ENCODE measurements around the gene NDUFB10.

The NDUFB10 gene

DNA sequence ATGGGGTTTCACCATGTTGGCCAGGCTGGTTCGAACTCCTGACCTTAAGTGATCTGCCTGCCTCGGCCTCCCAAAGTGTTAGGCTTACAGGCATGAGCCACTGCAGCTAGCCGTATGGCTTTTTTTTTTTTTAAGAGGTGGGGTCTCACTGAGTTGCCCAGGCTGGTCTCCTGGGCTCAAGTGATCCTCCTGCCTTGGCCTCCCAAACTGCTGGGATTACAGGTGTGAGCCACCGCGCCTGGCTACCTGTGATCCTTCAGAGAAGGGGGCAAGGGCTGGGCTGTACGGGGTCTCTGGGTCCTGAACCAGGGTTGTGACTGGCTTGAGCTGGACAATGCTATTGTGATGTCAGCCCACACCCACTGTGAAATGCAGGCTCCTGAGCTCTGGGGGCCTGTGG lies 7.1 kb downstream of the NDUFB10 start, which contains the start of gene RNF151:
TSS of gene RNF151 (plus strand) at position 397 of the 400 bp plus-strand sequence. CDS start 26 bp downstream, outside the sequence.
- DNase-seq (ENCODE audit: low read depth in 1 of 2, low spot score in 1 of 2) = no peak

DNA sequence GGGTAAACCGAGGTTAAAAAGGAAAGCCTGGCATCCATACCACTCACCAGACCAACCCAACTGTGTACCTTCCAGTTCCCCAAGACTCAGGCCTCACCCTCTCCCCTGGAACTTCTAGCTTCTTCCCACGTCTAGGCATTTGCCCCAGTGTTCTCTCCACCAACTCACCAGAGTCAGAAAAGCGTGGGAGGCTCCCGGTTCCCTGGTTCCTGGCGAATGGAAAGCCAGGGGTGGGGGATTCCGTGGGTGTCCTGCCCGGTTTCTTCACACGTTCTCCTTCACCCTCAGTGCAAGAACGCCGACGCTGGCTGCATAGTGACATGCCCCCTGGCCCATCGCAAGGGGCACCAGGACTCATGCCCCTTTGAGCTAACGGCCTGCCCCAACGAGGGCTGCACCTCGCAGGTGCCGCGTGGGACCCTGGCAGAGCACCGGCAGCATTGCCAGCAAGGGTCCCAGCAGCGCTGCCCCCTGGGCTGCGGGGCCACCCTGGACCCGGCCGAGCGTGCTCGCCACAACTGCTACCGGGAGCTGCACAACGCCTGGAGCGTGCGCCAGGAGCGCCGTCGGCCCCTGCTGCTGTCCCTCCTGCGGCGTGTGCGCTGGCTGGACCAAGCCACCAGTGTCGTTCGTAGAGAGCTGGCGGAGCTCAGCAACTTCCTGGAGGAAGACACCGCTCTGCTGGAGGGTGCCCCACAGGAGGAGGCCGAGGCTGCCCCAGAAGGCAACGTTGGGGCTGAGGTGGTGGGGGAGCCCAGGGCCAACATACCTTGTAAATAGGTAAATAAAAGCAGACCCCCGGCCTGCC lies 9.0 kb downstream of the NDUFB10 start:
- DNase-seq (ENCODE audit: low read depth in 1 of 2, low spot score in 1 of 2) = no peak

DNA sequence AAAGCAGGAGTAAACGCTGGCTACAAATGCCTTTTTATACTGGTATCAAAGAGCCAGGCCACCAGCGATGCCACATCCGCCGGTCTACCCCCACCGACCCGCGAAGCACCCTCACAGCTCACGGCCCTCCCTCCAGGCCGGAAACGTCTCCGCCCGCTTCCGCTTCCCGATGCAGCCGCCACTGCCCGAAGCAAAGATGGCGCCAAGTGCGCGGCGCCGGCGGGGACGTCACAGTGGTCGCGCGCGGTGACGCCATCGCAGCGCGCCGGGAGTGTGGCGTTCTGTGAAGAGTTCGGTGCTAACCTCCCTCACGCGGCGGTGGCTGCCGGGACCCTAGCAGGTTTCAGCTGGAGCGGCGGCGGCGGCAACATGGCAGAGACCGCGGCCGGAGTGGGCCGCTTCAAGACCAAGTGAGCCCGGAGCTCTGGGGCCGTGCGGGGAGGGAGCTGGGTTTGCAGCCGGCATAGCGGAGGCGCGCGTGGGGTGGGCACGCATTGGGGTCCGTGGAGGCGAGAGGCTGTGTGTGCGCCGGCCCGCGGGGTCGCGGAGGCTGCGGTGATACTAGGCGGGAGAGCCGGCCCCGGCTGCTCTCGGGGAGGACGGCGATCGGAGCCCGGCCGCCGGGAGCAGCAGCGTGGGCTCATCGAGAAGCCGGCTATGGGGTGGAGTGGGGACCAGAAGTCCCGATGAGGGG lies 12.6 kb downstream of the NDUFB10 start, which contains the start of gene TBL3:
TSS of gene TBL3 (plus strand) at position 258 of the 694 bp plus-strand sequence. CDS start at position 370, 112 bp downstream.
- peak; percentile 94 to 98 for DNase-seq (ENCODE audit: low read depth in 1 of 2, low spot score in 1 of 2)

DNA sequence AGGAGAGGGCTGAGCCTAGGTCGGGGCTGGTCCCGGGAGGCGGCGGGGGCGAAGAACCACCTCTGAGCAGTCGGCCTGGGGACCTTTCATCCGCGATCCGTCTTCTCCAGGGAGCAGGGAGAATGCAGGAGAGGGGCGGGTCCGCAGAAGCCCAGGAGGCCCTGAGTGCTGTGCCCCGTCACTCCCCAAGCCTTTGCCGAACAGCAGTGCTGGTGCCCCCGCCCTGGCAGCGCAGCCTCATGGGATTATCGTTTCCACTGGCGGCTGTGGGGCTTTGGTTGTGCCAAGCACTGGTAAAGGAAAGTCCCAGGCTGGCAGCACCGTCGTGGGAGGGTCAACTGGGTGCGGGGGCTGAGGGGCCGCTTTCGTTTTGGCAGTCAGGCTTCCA lies 13.1 kb downstream of the NDUFB10 start:
- DNase-seq (ENCODE audit: low read depth in 1 of 2, low spot score in 1 of 2) = no peak

DNA sequence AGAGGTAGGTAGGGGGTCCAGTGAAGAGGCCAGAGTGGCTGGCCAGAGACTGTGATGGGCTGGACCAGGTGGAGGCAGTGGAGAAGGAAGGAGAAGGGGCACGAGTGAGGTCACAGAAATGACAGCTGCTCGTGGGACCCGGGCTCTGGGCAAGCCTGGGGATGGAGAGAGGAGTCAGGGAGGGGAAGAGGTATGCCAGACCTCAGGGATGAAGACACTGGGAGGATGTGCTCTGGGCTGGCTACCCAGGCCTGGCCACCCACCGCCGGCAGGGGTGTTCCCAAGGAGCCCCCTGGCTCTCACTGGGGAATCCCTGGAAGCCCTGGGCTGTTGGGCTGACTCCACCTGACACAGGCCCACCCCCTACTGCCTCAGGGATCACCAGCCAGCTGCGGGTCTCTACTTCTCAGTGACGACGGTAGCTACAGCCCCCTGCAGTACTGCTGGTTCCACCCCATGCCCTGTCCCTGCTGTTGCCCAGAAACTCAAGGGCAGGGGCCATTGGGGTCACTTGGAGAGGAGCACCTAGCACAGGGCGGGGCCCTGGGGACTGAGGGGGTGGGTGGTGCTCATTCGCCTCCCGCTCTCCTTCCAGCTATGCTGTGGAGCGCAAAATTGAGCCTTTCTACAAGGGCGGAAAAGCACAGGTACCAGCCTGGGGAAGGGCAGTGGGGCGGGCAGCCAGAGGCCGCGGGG lies 14.3 kb downstream of the NDUFB10 start:
- DNase-seq (ENCODE audit: low read depth in 1 of 2, low spot score in 1 of 2) = no peak

DNA sequence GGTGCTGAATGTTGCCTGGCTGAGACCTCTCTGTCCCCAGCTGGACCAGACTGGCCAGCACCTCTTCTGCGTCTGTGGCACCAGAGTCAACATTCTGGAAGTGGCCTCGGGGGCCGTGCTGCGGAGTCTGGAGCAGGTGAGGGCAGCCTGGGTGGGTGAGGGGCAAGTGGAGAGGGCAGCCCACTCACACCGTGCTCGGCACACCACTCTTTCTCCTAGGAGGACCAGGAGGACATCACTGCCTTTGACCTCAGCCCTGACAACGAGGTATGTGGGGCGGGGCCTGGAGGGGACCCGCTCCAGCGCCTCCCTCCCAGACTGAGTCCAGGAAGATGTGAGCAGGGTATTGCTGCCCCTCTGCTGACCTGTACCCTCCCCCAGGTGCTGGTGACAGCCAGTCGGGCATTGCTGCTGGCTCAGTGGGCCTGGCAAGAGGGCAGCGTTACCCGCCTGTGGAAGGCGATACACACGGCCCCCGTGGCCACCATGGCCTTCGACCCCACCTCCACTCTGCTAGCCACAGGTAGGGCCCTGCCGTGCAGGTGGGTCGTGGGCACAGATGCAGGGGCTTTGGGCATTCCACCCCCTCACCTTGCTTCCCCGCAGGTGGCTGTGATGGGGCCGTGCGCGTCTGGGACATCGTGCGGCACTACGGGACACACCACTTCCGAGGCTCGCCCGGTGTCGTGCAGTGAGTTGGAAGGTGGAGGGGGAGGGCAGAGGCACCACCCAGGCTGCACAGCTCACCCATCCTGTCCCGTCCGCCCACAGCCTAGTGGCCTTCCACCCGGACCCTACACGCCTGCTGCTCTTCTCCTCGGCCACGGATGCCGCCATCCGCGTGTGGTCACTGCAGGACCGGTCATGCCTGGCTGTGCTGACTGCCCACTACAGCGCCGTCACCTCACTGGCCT lies 15.1 kb downstream of the NDUFB10 start:
- DNase-seq (ENCODE audit: low read depth in 1 of 2, low spot score in 1 of 2) = no peak

DNA sequence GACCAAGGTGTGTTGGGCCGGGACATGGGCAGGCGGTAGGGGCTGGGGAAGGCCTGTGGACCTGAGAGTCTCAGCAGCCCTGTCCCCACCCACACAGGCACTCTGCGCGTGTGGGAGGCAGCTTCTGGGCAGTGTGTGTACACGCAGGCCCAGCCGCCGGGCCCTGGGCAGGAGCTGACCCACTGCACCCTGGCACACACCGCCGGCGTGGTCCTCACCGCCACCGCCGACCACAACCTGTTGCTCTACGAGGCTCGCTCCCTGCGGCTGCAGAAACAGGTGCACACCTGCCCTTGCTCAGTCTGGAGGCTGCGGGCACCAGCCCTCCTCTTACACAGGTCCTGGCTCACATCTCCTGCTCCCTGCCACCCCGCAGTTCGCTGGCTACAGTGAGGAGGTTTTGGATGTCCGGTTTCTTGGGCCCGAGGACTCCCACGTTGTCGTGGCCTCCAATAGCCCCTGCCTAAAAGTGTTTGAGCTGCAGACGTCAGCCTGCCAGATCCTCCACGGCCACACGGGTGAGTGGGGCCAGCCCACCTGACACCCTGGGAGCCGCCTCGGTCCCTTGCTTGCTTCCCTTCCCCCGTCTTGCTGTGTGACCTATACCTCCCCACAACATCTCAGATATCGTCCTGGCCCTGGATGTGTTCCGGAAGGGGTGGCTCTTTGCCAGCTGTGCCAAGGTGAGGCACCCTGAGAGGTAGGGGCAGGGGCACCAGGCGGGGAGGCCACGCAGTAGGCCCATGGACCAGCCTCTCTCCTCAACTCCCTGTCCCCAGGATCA lies 16.3 kb downstream of the NDUFB10 start:
- no peak for DNase-seq (ENCODE audit: low read depth in 1 of 2, low spot score in 1 of 2)

DNA sequence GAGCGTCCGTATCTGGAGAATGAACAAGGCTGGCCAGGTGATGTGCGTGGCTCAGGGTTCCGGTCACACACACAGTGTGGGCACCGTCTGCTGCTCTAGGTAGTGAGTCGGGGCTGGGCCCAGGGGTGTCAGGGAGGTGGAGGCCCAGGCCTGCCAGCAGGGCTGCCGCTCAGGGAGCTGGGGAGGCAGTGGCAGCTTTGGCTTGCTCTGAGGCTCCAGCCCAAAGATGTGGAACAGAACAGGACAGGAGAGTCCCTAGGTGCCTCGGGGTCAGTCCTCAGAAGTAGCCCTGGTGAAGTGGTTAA lies 16.8 kb downstream of the NDUFB10 start:
- no peak for DNase-seq (ENCODE audit: low read depth in 1 of 2, low spot score in 1 of 2)

DNA sequence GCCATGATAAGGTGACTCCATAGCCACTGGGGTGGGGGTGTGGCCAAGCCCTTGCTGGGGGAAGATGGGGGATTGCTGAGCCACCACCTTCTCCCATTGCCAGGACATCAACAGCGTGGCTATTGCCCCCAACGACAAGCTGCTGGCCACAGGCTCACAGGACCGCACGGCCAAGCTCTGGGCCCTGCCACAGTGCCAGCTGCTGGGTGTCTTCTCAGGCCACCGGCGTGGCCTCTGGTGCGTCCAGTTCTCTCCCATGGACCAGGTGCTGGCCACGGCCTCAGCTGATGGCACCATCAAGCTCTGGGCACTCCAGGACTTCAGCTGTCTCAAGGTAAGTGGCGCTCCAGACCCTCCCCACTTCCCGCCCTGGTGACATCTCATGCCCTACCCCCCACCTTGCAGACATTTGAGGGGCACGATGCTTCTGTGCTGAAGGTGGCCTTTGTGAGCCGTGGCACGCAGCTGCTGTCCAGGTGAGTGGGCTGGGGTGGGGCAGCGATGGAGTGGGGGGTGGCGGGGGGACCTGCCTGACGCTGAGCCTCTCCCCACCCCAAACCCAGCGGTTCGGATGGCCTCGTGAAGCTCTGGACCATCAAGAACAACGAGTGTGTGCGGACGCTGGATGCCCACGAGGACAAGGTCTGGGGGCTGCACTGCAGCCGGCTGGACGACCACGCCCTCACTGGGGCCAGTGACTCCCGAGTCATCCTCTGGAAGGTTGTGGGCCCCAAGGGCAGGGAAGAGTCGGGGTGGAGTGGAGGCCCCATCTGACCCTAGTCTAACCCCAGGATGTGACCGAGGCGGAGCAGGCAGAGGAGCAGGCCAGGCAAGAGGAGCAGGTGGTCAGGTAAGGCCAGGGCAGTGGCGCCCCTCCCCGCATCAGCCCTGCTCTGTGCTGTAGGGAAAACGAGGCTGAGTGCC lies 17.9 kb downstream of the NDUFB10 start:
- no peak for DNase-seq (ENCODE audit: low read depth in 1 of 2, low spot score in 1 of 2)

DNA sequence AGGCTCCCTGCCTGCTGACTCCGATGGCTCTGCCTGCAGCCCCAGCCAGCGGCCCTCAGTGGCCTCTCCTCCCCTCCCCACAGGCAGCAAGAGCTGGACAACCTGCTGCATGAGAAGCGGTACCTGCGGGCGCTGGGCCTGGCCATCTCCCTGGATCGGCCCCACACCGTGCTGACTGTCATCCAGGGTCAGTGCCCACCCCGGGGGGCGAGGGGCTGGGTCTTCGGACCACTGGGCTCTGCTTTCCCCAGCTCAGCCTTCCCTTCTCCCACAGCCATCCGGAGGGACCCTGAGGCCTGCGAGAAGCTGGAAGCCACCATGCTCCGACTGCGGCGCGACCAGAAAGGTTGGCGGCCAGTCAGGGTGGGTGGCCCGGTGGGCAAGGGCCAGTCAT lies 18.5 kb downstream of the NDUFB10 start:
- no peak for DNase-seq (ENCODE audit: low read depth in 1 of 2, low spot score in 1 of 2)

DNA sequence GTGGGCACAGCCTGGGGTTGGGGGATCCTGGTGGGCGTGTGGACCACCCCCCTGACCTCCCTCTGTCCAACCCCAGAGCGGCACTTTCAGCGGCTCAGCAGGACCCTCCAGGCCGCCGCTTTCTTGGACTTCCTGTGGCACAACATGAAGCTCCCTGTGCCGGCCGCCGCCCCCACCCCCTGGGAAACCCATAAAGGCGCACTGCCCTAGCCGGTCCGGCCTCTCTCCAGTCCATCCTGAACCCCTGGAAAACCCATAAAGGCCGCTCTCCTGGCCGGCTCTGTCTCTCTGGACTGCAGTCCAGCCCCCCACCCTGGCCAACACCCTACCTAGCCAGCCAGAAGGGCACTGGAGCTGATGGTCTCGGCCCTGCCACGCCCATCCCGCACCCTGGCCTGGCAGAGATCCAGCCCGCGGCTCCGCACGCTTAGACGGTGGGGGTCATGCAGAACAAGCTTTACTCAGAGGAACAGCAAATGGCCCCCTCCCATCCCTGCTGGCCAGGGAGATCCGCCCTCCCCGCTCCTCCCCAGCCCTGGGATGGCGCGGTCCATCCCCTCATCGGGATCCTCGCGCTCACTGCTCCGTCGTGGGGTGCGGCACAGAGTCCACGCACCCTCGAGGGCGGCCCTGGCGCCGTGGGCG lies 19.3 kb downstream of the NDUFB10 start:
- no peak for DNase-seq (ENCODE audit: low read depth in 1 of 2, low spot score in 1 of 2)

DNA sequence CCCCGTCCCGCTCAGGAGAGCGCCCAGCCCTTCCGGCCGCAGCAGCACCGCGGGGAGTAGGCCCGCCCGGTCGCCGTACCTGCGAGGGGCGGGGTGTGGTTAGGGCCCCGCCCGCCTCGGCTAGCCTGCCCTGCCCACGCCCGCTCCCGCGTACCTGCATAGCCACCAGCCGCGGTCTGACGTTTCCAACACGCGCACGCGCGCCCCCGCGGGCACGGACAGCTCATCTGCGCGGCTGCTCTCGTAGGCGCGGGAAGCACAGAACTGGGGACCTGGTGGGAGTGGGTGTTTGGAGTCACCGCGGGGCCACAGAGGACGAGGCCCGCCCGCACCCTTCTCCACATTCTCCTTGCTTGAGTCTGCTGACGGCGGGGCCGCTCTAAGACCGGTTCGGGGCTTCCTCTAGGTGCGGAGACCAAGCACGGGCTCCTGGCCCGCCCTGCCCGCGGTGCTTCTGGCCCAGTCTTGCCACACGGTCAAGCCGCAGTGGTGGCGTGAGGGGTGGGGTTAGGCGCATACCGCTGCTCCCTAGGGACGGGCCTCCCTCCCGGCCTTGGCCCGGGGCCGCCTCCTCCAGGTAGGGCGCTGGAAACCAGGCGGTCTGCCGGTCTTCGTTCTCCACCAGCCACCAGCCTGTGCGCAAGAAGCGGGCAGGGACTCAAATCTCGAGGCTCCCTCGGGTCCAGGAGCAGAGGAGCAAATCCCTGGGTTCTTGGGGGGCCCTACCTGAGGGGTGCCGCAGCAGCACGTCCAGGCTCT lies 20.1 kb downstream of the NDUFB10 start:
- no peak for DNase-seq (ENCODE audit: low read depth in 1 of 2, low spot score in 1 of 2)

DNA sequence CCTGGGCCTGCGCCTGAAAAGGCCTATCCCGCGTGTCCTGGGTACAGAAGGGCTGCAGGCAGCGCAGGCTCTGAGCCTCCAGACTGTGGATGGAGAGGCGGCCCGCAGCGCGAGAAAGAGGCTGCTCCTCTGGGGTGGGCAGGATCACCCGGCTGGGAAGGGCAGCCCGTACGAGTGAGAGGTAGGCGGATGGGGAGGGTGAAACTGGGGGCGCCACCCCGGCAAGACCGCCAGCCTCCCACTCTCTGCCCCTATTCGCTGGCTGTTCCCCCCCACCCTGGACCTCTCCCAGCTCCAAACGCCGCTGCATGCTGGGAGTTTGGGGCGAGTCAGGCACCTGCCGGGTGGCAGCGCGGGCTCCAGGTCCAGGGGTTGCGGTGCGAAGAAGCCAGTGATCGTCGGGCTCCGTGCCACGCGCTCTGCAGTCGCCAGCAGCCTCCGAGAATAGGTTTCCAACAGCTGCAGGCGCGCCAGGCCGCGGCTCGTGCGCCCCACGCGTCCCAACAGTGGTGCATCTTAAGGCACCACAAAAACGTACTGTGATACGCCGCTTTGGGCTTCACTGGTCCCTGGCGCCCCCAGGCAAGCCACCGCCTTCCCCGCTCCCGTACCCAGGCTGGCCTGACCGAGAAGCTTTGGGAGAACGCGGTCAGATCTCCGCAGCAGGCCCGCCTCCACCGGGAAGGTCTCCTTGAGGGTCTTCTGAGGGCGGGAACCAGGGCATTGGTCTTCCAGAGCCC lies 20.9 kb downstream of the NDUFB10 start:
- DNase-seq (ENCODE audit: low read depth in 1 of 2, low spot score in 1 of 2) = no peak

DNA sequence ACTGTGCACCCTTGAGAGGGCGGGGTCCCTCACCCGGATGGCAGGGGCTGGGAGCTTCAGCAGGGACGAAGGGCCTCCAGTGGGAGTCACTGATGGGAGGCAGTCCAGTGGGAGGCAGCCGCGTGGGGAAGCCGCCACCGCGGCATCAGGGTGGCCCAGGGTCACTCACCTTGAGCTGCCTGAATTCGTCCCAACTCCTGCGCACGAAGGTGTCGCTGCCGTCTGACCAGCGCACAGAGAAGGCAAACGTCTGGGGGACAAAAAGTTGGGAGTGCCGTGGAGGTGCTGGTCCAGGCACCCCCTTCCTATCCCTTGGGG lies 21.4 kb downstream of the NDUFB10 start:
- DNase-seq (ENCODE audit: low read depth in 1 of 2, low spot score in 1 of 2) = no peak

DNA sequence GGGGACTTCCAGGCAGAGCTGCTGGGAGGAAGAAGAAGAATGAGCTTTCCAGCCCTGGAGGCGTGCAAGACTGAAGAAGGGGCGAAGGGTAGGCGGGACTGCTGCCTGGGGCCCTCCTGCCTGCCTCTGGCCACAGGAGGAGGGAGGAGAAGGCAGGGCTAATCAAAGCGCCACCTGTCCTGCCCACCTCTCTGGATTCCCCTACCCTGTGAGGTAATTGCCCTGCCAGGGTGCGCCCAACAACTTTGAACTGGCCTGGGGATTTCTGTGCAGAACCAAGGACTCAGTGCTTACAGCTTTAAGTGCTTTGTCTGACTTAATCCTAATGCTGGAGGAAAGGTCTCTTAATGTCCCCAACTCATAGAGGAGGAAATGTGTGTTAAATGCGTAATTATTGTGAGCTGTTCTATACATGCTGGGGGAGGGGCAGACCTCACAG lies 22.1 kb downstream of the NDUFB10 start, which contains the start of gene NOXO1:
TSS of gene NOXO1 (minus strand) at position 72 of the 439 bp plus-strand sequence. CDS start 290 bp downstream, outside the sequence.
- DNase-seq (ENCODE audit: low read depth in 1 of 2, low spot score in 1 of 2) = no peak

DNA sequence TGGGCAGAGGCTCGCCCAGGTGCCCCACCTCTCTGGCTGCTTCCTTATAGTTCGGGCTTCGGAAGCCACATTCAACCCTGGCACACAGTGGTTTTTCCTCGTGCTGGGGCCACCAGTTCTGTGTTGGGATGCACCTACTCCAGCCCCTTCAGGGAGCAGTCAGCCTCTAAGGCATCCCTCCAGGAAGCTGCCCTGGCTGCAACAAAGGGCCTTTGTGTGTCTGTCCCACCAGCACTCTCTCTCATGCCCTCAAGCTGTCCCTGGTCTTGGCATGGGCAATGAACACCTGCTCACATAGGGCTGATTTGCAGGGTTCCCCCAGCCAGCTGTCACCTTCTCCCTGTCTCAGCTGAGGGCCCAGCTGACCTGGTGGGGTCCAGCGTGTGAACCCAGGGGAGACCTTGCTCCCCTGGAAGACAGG lies 22.7 kb downstream of the NDUFB10 start:
- DNase-seq (ENCODE audit: low read depth in 1 of 2, low spot score in 1 of 2) = no peak

DNA sequence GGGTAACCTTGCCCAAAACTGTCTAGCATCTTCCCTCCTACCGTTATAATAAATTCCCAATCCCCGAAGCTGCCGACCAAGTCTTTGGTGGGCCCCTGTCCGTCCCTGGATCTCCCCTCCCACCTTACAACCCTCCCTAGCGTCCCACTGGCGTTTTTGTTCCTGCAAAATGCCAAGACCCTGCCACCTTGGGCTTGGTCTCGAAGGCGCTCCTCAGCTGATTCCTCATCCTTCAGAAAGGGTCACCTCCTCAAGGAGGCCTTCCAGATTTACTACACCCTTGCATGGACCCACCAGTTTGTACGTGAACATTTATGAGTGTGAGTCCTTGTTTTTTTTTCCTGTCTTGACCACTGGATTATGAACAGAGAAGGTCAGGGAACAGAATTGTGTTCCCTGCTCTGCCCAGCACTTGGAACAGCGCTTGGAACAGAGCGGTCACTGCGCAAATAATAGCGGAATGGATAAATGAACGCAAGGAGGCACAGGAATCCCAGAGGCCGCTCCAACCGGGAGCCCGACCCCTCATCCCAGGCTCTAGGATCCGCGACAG lies 23.7 kb downstream of the NDUFB10 start:
- no peak for DNase-seq (ENCODE audit: low read depth in 1 of 2, low spot score in 1 of 2)
